ENCODE data around the gene CAMTA1. TPM values are rescaled to one million over a fixed set of nuclear protein-coding genes. Genes with fewer than 3 reads are reported as not detected.

The CAMTA1 gene
- total RNA-seq, 2 donors from 2014 or later: 109 to 128 TPM

- intact Hi-C loops (cut with DNase I): no loop called here
- DNase-seq: no peak
- no peak for ATAC-seq
Observed at GRCh38 chr1:7483634-7484383, 698.6 kb downstream of the CAMTA1 start.

DNA sequence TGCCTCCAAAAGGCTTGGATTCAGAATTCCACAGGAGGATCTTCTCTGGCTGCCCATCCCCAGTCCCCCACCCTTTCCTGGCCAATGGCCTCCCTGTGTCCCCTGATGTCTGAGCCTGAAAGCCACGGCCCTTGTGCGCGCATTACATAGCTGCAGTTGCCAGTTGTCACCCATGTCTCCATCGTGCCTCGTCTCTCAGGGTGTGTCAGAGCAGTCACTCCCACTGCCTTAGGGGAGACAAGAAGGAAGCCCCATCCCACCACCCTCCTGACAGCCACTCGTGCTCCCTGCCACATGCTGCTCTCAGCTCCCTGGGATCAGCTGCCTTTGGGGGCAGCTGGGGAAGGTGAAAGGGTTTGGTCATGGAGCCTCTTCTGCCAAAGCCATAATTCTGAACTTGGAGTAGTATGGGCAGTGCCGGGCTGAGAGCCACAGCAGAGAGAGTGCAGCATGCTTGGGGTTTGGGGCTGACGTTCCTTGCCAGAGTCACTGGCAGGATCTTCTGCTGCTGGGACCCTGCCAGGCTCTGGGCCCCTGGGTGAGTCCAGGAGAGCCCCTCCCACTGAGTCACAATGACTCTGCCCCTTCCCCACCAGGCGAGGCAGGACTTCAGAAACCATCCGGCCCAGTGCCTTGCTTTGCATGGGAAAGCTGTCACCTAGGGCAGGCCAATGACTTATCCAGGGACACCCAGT is 700.0 kb downstream of the CAMTA1 start:
- ATAC-seq: no peak
- intact Hi-C loops (cut with DNase I): no loop called here

DNA sequence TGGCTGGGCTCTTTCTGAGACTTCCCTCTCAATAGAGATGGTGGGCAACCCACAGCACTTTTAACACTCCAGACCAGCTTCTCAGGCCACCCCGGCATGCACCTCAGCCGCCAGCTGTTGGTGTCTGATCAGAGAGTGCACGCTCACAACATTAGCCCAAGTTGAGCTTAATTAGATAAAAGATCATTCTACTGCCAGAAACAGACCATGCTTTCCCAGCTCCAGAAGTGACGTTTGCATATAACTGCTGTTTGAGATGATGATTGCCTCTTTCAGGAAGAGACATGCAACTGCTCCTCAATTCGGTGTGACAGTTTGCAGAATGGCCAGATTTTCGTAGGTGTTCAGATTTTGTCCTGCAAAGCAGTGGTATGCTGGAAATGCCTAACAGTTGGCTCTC is 700.6 kb downstream of the CAMTA1 start:
- ATAC-seq (no peak), DNase-seq (no peak)
- intact Hi-C loops (cut with DNase I): no loop called here

More for the DNA sequence above, 700.0 kb downstream of the CAMTA1 start:
- peak; percentile 15 for DNase-seq

DNA sequence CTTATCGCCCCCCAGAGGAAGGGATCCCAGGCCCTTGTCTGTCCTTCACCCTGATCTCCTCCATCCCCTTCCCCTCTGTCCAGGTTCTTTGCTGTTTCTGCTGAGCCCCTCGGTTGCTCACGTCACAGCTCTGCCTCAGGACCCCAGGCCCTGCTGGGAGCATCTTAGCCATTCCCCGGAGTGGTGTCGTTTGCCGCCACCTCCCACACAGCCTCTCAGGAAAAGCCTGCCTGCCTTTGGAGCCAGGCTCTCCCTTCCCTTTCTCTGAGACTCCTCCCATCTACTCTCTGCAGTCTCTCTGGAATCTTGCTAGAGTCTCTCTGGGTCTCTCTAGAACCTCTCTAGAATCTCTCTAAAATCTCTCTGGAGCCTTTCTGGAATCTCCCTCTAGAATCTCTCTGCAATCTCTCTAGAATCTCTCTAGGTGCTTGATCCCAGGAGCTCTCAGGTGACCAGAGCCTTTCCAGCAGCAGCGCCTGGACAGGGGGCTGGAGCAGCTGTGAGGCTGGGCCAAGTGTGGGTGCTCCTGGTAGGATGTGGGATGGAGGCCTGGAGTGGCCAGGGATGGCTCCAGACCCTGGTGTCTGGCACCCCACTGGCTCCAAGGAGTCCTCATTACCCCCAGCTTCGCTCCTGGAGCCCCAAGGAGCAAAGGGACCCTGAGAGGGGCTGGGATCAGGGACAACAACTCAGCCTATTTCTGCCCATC is 702.7 kb downstream of the CAMTA1 start:
- intact Hi-C loops (cut with DNase I): no loop called here
- DNase-seq: peak; percentile 1
- ATAC-seq: no peak

GRCh38 chr1:7488475-7488842 is 703.2 kb downstream of the CAMTA1 start:
- intact Hi-C loops (cut with DNase I): no loop called here
- no peak for ATAC-seq
- DNase-seq: no peak

DNA sequence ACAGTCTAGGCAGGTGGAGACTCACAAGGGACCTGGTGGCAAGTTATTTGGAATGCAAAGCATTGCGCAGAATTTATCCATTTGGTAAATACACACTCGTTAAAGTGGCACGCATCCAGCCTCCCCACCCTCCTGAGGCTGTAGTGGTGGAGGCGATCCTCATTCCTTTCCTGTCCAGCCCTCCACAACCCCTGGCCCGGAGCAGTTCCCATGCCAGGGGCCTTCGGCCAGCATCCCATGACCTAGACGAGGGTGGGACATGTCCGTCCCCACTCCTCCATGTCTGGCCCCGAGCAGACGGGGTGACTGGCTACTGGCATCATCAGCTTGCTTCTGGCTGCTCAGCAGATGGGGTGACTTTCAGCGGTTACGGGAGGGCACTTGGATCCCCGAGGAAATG is 704.3 kb downstream of the CAMTA1 start:
- ATAC-seq (no peak), DNase-seq (peak; percentile 10)
- intact Hi-C loops (cut with DNase I): no loop called here

DNA sequence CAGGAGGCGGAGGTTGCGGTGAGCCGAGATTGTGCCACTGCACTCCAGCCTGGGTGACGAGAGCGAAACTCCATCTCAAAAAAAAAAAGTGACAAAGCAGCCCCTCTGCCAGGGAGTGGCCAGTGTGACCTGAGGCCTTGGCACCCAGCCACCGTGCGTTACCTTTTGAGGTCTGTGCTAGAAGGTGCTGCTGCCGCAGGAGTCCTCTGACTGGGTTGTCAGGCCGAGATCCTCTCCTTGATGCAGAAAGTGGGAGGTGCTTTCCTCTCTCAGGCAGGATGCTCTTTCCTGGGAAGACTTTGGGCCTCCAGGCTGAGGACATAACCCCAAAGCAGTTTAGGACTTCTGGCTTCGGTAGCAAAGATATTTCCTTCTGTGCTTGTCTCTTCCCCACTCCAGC is 705.3 kb downstream of the CAMTA1 start:
- no peak for ATAC-seq
- intact Hi-C loops (cut with DNase I): no loop called here
- DNase-seq: peak; percentile 15

DNA sequence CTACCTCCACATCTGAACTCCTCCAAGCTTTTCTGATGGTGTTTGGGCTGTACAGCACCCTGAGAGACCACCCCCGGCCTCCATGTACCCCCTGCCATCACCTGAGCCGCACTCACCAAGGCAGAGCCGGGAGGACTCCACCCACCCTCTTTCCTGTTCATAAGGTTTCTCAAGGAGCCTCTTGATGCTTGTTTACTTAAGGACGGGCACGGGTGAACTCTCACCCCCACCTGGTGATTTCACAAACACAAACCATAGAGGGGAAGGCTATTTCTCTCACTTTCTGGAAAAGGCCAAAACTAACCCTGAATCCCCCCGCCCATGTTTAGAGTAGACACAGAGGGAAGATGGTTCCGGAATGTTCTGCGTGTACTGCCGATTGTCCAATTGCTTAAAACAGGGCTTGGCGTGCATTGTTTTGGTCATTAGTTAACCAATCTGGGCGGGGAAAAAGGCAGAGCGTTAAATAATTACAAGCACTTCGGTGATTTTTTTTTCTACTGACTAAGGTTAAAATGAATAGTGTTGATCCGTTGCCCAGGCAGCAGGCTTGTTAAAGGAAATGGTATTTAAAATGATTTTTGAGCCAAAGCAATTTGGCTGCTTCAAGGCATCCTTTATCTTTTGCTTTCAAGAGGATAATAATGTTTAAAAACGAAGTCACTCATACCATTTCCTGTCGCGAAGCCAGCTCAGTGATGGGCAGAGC is 706.0 kb downstream of the CAMTA1 start:
- intact Hi-C loops (cut with DNase I): no loop called here
- ATAC-seq: peak; percentile 34 to 59
- DNase-seq: peak; percentile 43

- intact Hi-C loops (cut with DNase I): no loop called here
- no peak for DNase-seq
- ATAC-seq: peak in 1 of 2 donors; percentile 35
Observed at GRCh38 chr1:7491818-7492173, 706.5 kb downstream of the CAMTA1 start.

- intact Hi-C loops (cut with DNase I): no loop called here
- ATAC-seq: no peak
- DNase-seq: no peak
Observed at GRCh38 chr1:7493711-7494454, 708.6 kb downstream of the CAMTA1 start.

GRCh38 chr1:7495962-7496361 is 710.7 kb downstream of the CAMTA1 start:
- intact Hi-C loops (cut with DNase I): no loop called here
- ATAC-seq: no peak
- DNase-seq: no peak

GRCh38 chr1:7497107-7497637 is 711.9 kb downstream of the CAMTA1 start:
- DNase-seq (peak; percentile 19), ATAC-seq (peak; percentile 48 to 82)
- intact Hi-C loops (cut with DNase I): no loop called here

GRCh38 chr1:7500381-7501083 is 715.3 kb downstream of the CAMTA1 start:
- intact Hi-C loops (cut with DNase I): no loop called here
- DNase-seq (no peak), ATAC-seq (no peak)

DNA sequence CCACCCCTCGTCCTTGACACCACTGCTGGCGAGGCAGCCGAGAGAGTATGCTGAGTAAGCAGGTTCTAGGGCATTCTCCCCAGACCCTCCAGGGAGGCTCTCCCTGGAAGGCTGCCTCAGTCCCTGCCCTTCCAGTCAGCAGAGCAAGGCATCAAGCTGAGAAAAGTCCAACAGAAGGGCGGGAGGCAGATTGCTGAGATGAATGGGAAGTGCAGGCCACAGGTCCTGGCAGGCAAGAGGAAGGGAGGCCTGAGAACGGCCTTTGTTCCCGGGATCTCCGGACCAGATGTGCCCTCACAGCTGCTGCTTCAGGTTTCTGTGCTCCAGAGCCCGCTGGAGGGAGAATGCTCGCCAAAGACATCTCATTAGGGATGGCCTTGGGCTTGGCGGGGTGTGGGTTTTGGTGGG is 715.8 kb downstream of the CAMTA1 start:
- ATAC-seq: no peak
- intact Hi-C loops (cut with DNase I): no loop called here
- no peak for DNase-seq

GRCh38 chr1:7501723-7502603 is 716.7 kb downstream of the CAMTA1 start:
- DNase-seq (no peak), ATAC-seq (no peak)
- intact Hi-C loops (cut with DNase I): no loop called here

DNA sequence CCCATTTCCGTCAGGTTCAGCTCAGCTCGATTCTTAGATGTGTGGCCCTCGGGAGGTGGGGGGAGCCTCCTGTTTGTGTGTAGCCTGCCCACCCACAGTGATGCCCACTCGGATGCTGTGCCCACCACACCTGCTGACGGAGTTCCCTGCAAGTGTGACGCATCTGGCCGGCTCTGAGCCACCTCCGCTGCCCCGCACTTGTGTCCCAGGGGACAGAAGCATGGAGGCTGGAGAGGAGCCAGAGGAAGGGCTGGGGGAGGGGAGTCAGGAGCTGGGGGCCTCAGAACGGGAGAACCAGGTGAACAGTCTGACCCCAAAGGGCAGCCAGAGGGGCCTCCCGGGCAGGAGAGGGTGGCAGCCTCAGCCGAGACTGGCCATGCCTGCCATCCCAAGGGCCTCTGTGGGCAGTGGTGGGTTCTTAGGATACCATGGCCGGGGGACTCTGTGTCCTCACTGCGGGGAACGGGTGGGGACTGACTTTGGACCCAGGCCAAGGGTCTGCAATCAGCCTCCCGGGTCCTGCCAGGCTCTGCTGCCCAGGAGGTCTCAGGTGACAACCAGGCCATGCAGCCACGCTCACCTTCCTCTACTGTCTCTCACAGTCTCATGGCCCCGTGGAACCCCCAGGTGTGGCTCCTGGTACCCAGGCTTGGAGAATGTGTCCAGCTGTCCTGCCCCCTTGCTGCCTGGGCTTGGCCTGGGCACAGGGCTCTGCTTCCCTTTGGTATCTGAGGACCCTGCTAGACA is 718.6 kb downstream of the CAMTA1 start:
- intact Hi-C loops (cut with DNase I): no loop called here
- DNase-seq: no peak
- no peak for ATAC-seq

DNA sequence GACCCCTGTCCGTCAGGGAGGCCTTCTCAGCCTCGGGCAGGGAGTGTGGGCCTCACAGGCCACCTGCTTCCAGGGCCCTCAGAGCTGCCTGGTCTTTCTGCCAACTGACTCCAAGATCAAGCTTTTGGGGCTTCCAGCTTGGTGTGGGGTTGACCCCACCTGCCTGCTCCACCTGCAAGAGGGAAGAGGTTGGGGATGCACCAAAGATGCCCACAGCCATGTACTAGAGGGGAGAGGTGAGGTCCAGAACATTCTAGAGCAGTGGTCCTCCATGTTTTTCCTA is 719.1 kb downstream of the CAMTA1 start:
- no peak for ATAC-seq
- intact Hi-C loops (cut with DNase I): no loop called here

More for the DNA sequence above, 719.1 kb downstream of the CAMTA1 start:
- DNase-seq: no peak
